ENCODE measurements around the gene TST.

- TF ChIP-seq POLR2AphosphoS5 (IDR thresholded peaks at IDR 0.05) (no peak), POLR2A (IDR thresholded peaks at IDR 0.05) (no peak)
These were observed 44.5 kb upstream of the TST start for GRCh38 chr22:37063431-37064420.

Measured in prostate gland (tissue), 1 donor.